Transverse colon (tissue), 4 donors: Measurements from ENCODE around the gene KLRK1. TPM values are rescaled to one million over a fixed set of nuclear protein-coding genes. Genes with fewer than 3 reads are reported as not detected.

ENCODE experiments used
- DNase-seq: peaks from one replicate; pipeline ENCODE4 v3.0.0-alpha.2; 2019
- H3K27ac ChIP-seq, 4 donors: fragments of 200-600 bp; sonication (generic); 2 replicates each; pipeline ENCODE4 v1.5.1; 2016 to 2018; ENCODE audit warnings: inconsistent platforms in 4 of 4
- H3K27me3 ChIP-seq: fragments of 200-600 bp; sonication (generic); 2 replicates; pipeline ENCODE4 v1.5.1; 2017; ENCODE audit warnings: inconsistent platforms
- H3K36me3 ChIP-seq, 4 donors: fragments of 200-600 bp; sonication (generic); 2 replicates each; pipeline ENCODE4 v1.5.1; 2017 to 2019; ENCODE audit warnings: inconsistent platforms in 4 of 4
- H3K4me1 ChIP-seq, 4 donors: fragments of 200-600 bp; sonication (generic); 2 replicates each; pipeline ENCODE4 v1.5.1; 2017 to 2020; ENCODE audit warnings: inconsistent platforms in 4 of 4
- H3K4me3 ChIP-seq, 4 donors: fragments of 200-600 bp; sonication (generic); 1 replicate in 1 of 4; 2 replicates in 3 of 4; pipeline versions ENCODE4 v1.5.1 to v1.6.1; 2017 to 2019; ENCODE audit warnings: inconsistent platforms in 4 of 4
- H3K9me3 ChIP-seq, 2 donors: fragments of 200-600 bp; sonication (generic); 2 replicates each; pipeline ENCODE4 v1.5.1; 2017 to 2019; ENCODE audit warnings: inconsistent platforms in 2 of 2
- CTCF ChIP-seq, 5 experiments: fragments of 200-600 bp in 3 of 5; fragments of 450-650 bp in 2 of 5; sonication (generic) in 3 of 5; IDR thresholded peaks; 1 replicate in 2 of 5; 2 replicates in 3 of 5; pipeline ENCODE4 v1.5.1; 2016 to 2017; ENCODE audit warnings: antibody characterized with exemption in 5 of 5, inconsistent platforms in 3 of 5, mild to moderate bottlenecking in 2 of 5, moderate library complexity in 1 of 5
- EP300 ChIP-seq: sonication (generic); formaldehyde crosslinking; IDR thresholded peaks from one replicate; pipeline ENCODE4 v1.6.1; 2017; ENCODE audit warnings: antibody characterized with exemption, low read depth
- POLR2A ChIP-seq: fragments of 450-650 bp; IDR thresholded peaks from one replicate; pipeline ENCODE4 v1.6.1; 2016; ENCODE audit warnings: antibody characterized with exemption, mild to moderate bottlenecking, moderate library complexity
- POLR2AphosphoS5 ChIP-seq, 3 donors: sonication (generic); formaldehyde crosslinking; IDR thresholded peaks; one replicate each; pipeline ENCODE4 v1.6.1; 2016; ENCODE audit warnings: antibody characterized with exemption in 3 of 3
- WGBS, 2 donors: methylation state at CpG; one replicate each; pipeline ENCODE4 v1.1.5; 2018; ENCODE audit warnings: low coverage in 1 of 2; 5-methylcytosine and 5-hydroxymethylcytosine counted together
- in situ Hi-C, 4 donors: fragments of 200-750 bp; cut with MboI; loops; one replicate each; pipeline versions ENCODE4 v1.15.0 to v1.15.1; 2017; ENCODE audit warnings: low sequenced_read_pairs in 3 of 4, low pct_ligation_motif_present in 1 of 4, low pct_unique_long_range_greater_than_20kb in 1 of 4
- intact Hi-C: fragments of 100-400 bp; cut with DNase I; formaldehyde crosslinking; loops from one replicate; pipeline ENCODE4 v1.15.1; 2023; ENCODE audit warnings: low total_unique reads
- total RNA-seq, 4 donors: library from RNA; depleted of rRNA; stranded (reverse); fragments of >200 nt; gene quantifications; one replicate each; pipeline ENCODE4 v1.1.0, GENCODE V29; 2016

Gene KLRK1
- total RNA-seq, 4 donors from 2014 or later: 4.9 to 5.4 (median 5.0) TPM; not detected in 1

GRCh38 chr12:10409392-10409791 lies 19.6 kb upstream of the KLRK1 start, which contains the start of gene KLRC4:
TSS of gene KLRC4 (minus strand) at chr12:10409757. CDS start at chr12:10409575, 182 bp downstream.
- no peaks in the 10 kb centered on the region for H3K27me3 ChIP-seq
- no peaks in the 10 kb centered on the region for H3K9me3 ChIP-seq
- TF ChIP-seq POLR2A (no peak), POLR2AphosphoS5 (IDR thresholded peaks at IDR 0.05) (no peak), CTCF (IDR thresholded peaks at IDR 0.05) (no peak), EP300 (no peak)
- DNase-seq: no peak
- H3K36me3 ChIP-seq: no peaks in the 10 kb centered on the region
- no peaks in the 10 kb centered on the region for H3K4me1 ChIP-seq
- no peak within 1 kb of the TSS for H3K27ac ChIP-seq
- 0% methylated on average over 1 of the region's 1 CpG; no CpG with 5 or more reads in 1 of the 2 donors for WGBS, 2 donors
- no peak within 1 kb of the TSS for H3K4me3 ChIP-seq
- intact Hi-C loops: no loop called here
- in situ Hi-C loops: no loop called here

GRCh38 chr12:10408842-10409241 lies 19.0 kb upstream of the KLRK1 start:
- H3K36me3 ChIP-seq: no peaks in the 10 kb centered on the region
- H3K4me3 ChIP-seq: no peak overlapping the region
- no peak overlapping the region for H3K27ac ChIP-seq
- in situ Hi-C loops: no loop called here
- no peak for TF ChIP-seq POLR2A
- no peak for TF ChIP-seq POLR2AphosphoS5 (IDR thresholded peaks at IDR 0.05)
- no peaks in the 10 kb centered on the region for H3K27me3 ChIP-seq
- H3K9me3 ChIP-seq: no peaks in the 10 kb centered on the region
- 69 to 83% methylated on average over 3 of the region's 3 CpGs for WGBS, 2 donors
- H3K4me1 ChIP-seq: no peaks in the 10 kb centered on the region
- intact Hi-C loops: no loop called here
- DNase-seq: no peak

- WGBS, 2 donors: 70% methylated on average over 4 of the region's 4 CpGs; no CpG with 5 or more reads in 1 of the 2 donors
- TF ChIP-seq EP300 (no peak), CTCF (IDR thresholded peaks at IDR 0.05) (no peak), POLR2AphosphoS5 (IDR thresholded peaks at IDR 0.05) (no peak), POLR2A (no peak)
- intact Hi-C loops: no loop called here
- no peaks in the 10 kb centered on the region for H3K4me1 ChIP-seq
- no peaks in the 10 kb centered on the region for H3K27me3 ChIP-seq
- no peak for DNase-seq
- H3K36me3 ChIP-seq: no peaks in the 10 kb centered on the region
- no peak overlapping the region for H3K27ac ChIP-seq
- H3K9me3 ChIP-seq: no peaks in the 10 kb centered on the region
- in situ Hi-C loops: no loop called here
- H3K4me3 ChIP-seq: no peak overlapping the region
Measured at GRCh38 chr12:10406725-10407124, 16.9 kb upstream of the KLRK1 start.

GRCh38 chr12:10405294-10405693 lies 15.5 kb upstream of the KLRK1 start:
- Histone ChIP-seq H3K4me3 (no peak overlapping the region), H3K27ac (no peak overlapping the region), H3K4me1 (no peaks in the 10 kb centered on the region), H3K9me3 (no peaks in the 10 kb centered on the region), H3K27me3 (no peaks in the 10 kb centered on the region), H3K36me3 (no peaks in the 10 kb centered on the region)
- DNase-seq: no peak
- 89 to 98% methylated on average over 4 to 5 of the region's 5 CpGs for WGBS, 2 donors
- intact Hi-C loops: no loop called here
- TF ChIP-seq POLR2A (no peak), POLR2AphosphoS5 (IDR thresholded peaks at IDR 0.05) (no peak), CTCF (IDR thresholded peaks at IDR 0.05) (no peak), EP300 (no peak)
- in situ Hi-C loops: no loop called here

- no peaks in the 10 kb centered on the region for H3K36me3 ChIP-seq
- H3K4me1 ChIP-seq: no peaks in the 10 kb centered on the region
- no peak for DNase-seq
- no peak overlapping the region for H3K27ac ChIP-seq
- H3K4me3 ChIP-seq: no peak overlapping the region
- in situ Hi-C loops (no loop called here), intact Hi-C loops (no loop called here)
- H3K9me3 ChIP-seq: no peaks in the 10 kb centered on the region
- TF ChIP-seq POLR2AphosphoS5 (IDR thresholded peaks at IDR 0.05) (no peak), CTCF (IDR thresholded peaks at IDR 0.05) (no peak)
- no peaks in the 10 kb centered on the region for H3K27me3 ChIP-seq
Measured at GRCh38 chr12:10404798-10405197, 15.0 kb upstream of the KLRK1 start.
